AG04450 (cell line): ENCODE data around the gene PIANP. TPM values are rescaled to one million over a fixed set of nuclear protein-coding genes. Genes with fewer than 3 reads are reported as not detected.

Experiments used
- CTCF ChIA-PET: fragments of 300-600, 350-600 bp; formaldehyde crosslinking; extraction: SDS; loops from one replicate; lab custom pipeline; 2022; ENCODE audit warnings: antibody characterized with exemption, inconsistent platforms; lab: Charles Lee
- POLR2A ChIA-PET: fragments of 350-600 bp; formaldehyde crosslinking; extraction: SDS; loops from one replicate; lab custom pipeline; 2021; ENCODE audit warnings: antibody characterized with exemption, inconsistent platforms; lab: Yijun Ruan, JAX
- DNase-seq: peaks from one replicate; pipeline ENCODE4 v3.0.0-alpha.2; 2011; ENCODE audit warnings: low read depth, low spot score
- H3K27ac ChIP-seq: one replicate; pipeline ENCODE4 v1.5.1; 2012; ENCODE audit warnings: low read depth, low read length, control low read depth
- H3K27me3 ChIP-seq: one replicate; pipeline ENCODE4 v1.6.0; 2012; ENCODE audit warnings: low read length; ENCODE audit not compliant: control insufficient read depth, insufficient read depth
- H3K4me3 ChIP-seq: 2 replicates; pipeline ENCODE4 v1.5.1; 2011; ENCODE audit warnings: mild to moderate bottlenecking, low read depth, low read length, control low read depth
- H3K9me3 ChIP-seq: 2 replicates; pipeline ENCODE4 v1.5.1; 2012; ENCODE audit warnings: low read length; ENCODE audit not compliant: control insufficient read depth, insufficient read depth
- polyA plus RNA-seq: library from polyadenylated mRNA; depleted of rRNA; stranded (reverse); fragments of >200 nt; gene quantifications from 2 replicates; pipeline ENCODE4 v1.2.3, GENCODE V29; 2011
- TF ChIP-seq, protein P1 (sequence below): IDR thresholded peaks from 2 replicates; pipeline ENCODE4 v1.5.1; 2011; ENCODE audit warnings: low read depth, low read length, control low read depth, inconsistent platforms

PIANP gene
- polyA plus RNA-seq, 1 experiment: 1.2 TPM

DNA sequence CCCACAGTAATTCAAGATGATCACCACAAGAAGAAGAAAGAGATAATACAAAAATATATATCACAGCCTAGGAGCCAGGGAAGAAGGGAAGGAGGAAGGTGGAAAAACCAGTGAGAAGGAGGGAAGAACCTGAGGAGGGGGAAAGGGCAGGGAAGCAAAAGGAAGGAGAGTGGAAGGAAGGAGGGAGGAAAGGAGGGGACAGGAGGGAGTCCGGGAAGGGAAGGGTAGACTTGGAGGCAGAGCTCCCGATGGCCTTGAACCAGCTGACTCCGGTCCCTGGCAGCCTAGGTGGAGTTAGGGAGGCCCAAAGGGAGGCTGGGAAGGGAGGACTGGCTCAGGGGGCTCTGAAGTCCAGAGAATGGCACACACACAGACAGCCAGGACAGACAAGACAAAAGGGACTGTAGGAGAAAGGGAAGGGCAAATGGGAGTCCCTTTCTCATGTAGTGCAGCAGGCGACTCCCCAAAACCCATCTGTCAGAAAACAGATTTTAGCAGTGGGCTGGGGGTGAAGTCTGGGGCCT lies 6.7 kb downstream of the PIANP start:
- no peak overlapping the region for H3K27ac ChIP-seq
- no peaks in the 10 kb centered on the region for H3K27me3 ChIP-seq
- H3K4me3 ChIP-seq: no peak overlapping the region
- no peak for DNase-seq
- TF ChIP-seq, protein P1, sequence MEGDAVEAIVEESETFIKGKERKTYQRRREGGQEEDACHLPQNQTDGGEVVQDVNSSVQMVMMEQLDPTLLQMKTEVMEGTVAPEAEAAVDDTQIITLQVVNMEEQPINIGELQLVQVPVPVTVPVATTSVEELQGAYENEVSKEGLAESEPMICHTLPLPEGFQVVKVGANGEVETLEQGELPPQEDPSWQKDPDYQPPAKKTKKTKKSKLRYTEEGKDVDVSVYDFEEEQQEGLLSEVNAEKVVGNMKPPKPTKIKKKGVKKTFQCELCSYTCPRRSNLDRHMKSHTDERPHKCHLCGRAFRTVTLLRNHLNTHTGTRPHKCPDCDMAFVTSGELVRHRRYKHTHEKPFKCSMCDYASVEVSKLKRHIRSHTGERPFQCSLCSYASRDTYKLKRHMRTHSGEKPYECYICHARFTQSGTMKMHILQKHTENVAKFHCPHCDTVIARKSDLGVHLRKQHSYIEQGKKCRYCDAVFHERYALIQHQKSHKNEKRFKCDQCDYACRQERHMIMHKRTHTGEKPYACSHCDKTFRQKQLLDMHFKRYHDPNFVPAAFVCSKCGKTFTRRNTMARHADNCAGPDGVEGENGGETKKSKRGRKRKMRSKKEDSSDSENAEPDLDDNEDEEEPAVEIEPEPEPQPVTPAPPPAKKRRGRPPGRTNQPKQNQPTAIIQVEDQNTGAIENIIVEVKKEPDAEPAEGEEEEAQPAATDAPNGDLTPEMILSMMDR: no peak
- ChIA-PET CTCF (no interaction called here), POLR2A (no interaction called here)
- no peaks in the 10 kb centered on the region for H3K9me3 ChIP-seq

DNA sequence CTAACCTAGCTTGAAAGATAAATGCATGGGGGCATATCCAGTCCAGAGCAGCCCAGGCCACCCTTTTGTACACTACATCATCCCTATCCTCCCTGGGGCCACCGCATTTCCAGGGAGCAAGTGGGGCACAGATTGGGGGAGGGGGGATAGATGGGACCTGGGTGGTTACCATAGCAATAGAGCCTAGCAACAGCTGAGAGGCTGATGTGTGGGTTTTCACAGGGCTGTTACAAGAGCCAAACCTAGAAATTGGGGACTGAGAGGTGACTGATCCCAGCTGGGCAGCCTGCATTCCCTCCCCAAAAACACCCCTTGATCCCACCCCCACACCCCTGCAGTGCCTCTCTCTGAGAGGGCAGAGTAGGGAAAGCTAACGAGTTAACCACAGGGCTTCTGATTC lies 7.7 kb downstream of the PIANP start:
- CTCF ChIA-PET: no interaction called here
- Histone ChIP-seq H3K27me3 (no peaks in the 10 kb centered on the region), H3K27ac (no peak overlapping the region), H3K4me3 (no peak overlapping the region), H3K9me3 (no peaks in the 10 kb centered on the region)
- POLR2A ChIA-PET: interaction anchor here (1.1 kb wide), 1 partner anchor 60 kb away, joined by 3 read pairs; the partner anchor contains the start of gene MLF2
- TF ChIP-seq, protein P1: no peak
- DNase-seq: no peak

DNA sequence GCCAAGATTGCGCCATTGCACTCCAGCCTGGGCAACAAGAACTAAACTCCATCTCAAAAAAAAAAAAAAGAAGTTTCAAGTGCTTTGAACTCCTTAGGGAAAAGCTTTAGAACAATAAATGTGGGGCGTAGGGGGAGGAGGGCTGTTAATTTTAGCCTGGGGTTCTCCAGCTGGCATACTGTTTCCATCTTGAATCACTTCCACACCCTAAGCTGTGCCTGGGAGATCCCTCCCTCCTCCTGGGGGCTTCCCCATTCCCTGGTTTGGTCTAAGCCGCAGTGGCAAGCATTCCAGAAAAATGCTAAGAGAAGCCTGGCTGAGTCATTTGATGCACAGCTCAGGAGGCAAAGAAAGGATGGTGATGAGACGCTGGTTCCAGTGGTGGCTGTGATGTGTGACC lies 9.1 kb downstream of the PIANP start:
- H3K27me3 ChIP-seq: no peaks in the 10 kb centered on the region
- ChIA-PET POLR2A (interaction anchor here (0.6 to 0.8 kb wide), 3 partner anchors 9 to 161 kb away, joined by 3 to 5 read pairs (median 4); partner anchors contain the start of genes COPS7A and USP5), CTCF (interaction anchor here (1.5 kb wide), 1 partner anchor 62 kb away, joined by 4 read pairs; the partner anchor contains the start of gene MLF2)
- H3K4me3 ChIP-seq: no peak overlapping the region
- DNase-seq: no peak
- no peaks in the 10 kb centered on the region for H3K9me3 ChIP-seq
- peak overlapping the region; percentile 39 for H3K27ac ChIP-seq
- TF ChIP-seq, protein P1: no peak

DNA sequence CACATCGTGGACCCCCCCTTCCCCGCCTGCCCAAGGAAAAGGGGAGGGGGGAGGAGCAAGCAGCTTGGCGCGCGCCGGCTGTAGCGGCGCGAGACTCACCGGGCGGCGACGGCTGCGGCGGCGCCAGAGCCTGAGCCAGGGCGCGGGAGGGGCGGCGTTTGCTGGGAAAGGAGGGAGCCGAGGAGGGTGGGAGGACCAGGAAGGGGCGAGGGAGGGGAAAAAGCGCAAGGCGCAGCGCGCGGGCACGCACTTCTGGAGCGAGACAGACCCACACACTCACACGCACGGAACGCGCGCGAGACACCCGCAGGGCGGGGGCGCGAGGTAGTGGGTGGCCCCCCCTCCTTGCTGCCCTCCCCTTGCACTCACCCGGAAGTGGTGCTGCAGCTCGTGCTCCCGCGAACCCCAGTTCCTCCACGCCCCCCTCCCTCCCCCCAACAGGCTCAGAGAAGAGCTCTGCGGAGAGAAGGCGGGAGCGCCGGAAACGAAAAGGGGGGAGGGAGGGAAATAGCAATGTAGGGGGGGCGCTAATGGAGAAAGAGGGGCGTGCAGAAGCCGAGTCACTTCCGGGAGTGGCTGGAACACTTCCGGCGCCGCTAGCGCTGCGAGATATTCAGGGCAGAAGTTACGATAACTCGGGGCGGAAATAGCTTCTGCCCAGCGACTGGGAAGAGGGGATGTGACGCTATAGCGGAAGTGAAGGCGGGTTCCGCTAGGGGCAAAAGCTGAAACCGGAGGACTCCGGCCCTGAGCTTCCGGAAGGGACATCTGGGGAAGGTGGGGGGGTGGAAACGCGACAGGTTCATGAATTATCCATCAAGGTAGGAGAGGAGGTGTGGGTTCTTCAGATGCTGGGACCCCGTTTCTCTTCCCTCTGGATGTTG lies 11.4 kb downstream of the PIANP start, which contains the start of gene ZNF384:
Gene ZNF384 (minus strand): TSS at position 377 of the 884 bp plus-strand sequence. CDS start 9,855 bp downstream, outside the sequence.
- H3K4me3 ChIP-seq: peak within 1 kb of the TSS; percentile 97
- H3K27ac ChIP-seq: peak within 1 kb of the TSS; percentile 90
- DNase-seq: peak; percentile 98
- ChIA-PET CTCF (interaction anchor here (0.5 to 1.2 kb wide), 11 partner anchors 9 to 587 kb away, joined by 3 to 8 read pairs (median 5); partner anchors contain the start of genes CLSTN3 and MLF2), POLR2A (interaction anchor here (0.5 to 2.3 kb wide), 31 partner anchors 9 to 295 kb away, joined by 3 to 39 read pairs (median 6); partner anchors contain the start of genes CDCA3, COPS7A, GAPDH and GPR162)
- H3K27me3 ChIP-seq: no peaks in the 10 kb centered on the region
- H3K9me3 ChIP-seq: no peaks in the 10 kb centered on the region
- TF ChIP-seq, protein P1: peak; percentile 34; the same call in 1 of the 2 replicates
